AG10803 (cell line): ENCODE data around the gene LYZL4.

Source experiments
- DNase-seq: peaks from one replicate; pipeline ENCODE4 v3.0.0; 2010; ENCODE audit warnings: low read depth
- H3K4me3 ChIP-seq: 2 replicates; pipeline ENCODE4 v1.5.1; 2011; ENCODE audit warnings: mild to moderate bottlenecking, low read length, control low read depth
- TF ChIP-seq, protein P1 (sequence below): conservative IDR thresholded peaks from 2 replicates; pipeline ENCODE4 v1.5.1; 2011; ENCODE audit warnings: mild to moderate bottlenecking, low read length, control low read depth, inconsistent platforms

Gene LYZL4

GRCh38 chr3:42375121-42375800 is 35.1 kb downstream of the LYZL4 start:
- no peak overlapping the region for H3K4me3 ChIP-seq
- TF ChIP-seq, protein P1, sequence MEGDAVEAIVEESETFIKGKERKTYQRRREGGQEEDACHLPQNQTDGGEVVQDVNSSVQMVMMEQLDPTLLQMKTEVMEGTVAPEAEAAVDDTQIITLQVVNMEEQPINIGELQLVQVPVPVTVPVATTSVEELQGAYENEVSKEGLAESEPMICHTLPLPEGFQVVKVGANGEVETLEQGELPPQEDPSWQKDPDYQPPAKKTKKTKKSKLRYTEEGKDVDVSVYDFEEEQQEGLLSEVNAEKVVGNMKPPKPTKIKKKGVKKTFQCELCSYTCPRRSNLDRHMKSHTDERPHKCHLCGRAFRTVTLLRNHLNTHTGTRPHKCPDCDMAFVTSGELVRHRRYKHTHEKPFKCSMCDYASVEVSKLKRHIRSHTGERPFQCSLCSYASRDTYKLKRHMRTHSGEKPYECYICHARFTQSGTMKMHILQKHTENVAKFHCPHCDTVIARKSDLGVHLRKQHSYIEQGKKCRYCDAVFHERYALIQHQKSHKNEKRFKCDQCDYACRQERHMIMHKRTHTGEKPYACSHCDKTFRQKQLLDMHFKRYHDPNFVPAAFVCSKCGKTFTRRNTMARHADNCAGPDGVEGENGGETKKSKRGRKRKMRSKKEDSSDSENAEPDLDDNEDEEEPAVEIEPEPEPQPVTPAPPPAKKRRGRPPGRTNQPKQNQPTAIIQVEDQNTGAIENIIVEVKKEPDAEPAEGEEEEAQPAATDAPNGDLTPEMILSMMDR = no peak
- no peak for DNase-seq

DNA sequence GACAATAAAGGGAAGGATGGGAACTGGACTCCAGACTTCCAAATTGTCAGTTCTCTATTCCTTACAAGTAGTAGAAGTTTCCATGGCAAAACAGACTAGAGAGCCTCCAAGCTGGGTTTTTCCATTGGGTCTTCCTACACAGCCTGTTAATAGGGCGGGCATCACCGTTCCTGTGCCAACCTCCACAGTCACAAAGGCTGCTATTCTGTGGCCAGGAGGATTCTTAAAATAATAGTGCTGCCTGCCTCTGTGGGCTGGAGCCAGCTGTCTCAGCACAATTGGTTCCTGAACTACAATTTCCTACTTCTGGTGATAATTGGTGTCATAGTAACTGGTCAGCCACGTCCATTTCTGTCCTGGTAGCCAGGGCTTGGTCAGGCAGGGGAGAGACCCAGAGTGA is 38.6 kb downstream of the LYZL4 start:
- no peak for DNase-seq
- TF ChIP-seq, protein P1 = no peak

DNA sequence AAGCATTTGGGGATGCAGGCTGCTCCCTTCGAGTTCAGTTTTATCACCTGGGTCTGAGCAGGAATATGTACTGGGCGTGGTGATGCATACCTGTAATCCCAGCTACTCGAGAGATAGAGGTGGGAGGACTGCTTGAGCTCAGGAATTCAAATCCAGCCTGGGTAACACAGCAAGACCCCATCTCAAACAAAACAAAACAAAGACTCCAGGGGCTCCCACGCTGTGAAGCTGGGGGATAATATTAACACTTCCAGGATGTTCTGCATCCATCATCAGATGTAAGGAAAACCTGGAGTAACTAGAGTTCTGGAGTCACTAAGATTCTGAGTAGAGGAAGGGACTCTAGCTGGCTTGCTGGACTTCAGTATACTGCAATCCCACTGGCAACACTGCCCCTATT is 40.6 kb downstream of the LYZL4 start:
- DNase-seq = no peak
- H3K4me3 ChIP-seq = no peak overlapping the region
- TF ChIP-seq, protein P1 = no peak

More for the DNA sequence above, 38.6 kb downstream of the LYZL4 start:
- no peak overlapping the region for H3K4me3 ChIP-seq

DNA sequence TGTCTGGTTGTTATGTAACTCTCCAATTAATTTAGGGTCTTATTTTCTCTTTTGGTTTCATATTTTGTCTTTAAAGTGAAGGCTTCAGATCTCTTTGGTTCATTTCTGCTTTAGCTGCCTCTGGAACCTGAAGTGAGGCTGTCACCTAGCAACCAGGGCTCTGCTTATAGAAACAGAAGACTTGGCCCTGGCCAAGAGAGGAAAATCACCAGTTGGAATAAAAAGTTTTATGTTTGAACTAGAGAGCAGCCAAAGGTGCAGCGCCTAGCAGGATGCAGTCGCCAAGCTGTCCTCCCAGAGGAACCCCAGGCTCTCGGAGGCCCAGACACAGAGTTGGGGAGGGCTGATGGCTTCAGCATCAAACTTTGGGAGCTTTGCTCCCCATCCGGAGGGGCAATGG is 41.1 kb downstream of the LYZL4 start:
- TF ChIP-seq, protein P1 = no peak
- H3K4me3 ChIP-seq = no peak overlapping the region
- DNase-seq = no peak

- H3K4me3 ChIP-seq = no peak overlapping the region
- TF ChIP-seq, protein P1 = no peak
- no peak for DNase-seq
Measured at GRCh38 chr3:42368861-42369260, 41.5 kb downstream of the LYZL4 start.

GRCh38 chr3:42367903-42368302 is 42.5 kb downstream of the LYZL4 start:
- DNase-seq = no peak
- no peak overlapping the region for H3K4me3 ChIP-seq
- TF ChIP-seq, protein P1 = no peak

GRCh38 chr3:42366550-42366949 is 43.9 kb downstream of the LYZL4 start:
- TF ChIP-seq, protein P1 = no peak
- no peak overlapping the region for H3K4me3 ChIP-seq
- DNase-seq = no peak
